Measurements from ENCODE around the gene AGBL3. TPM values are rescaled to one million over a fixed set of nuclear protein-coding genes. Genes with fewer than 3 reads are reported as not detected.

The AGBL3 gene
- total and polyA plus RNA-seq, 2 of the 8 experiments (the other 6 are each of a cell fraction or from before 2014, with no cell fraction given) = 1.1 to 1.9 TPM

GRCh38 chr7:135143885-135144668, 157.8 kb downstream of the AGBL3 start:
- Histone ChIP-seq H3K4ac (replicated peaks; ENCODE audit: insufficient read length, low read depth, low read length) (no peak overlapping the region), H2BK120ac (replicated peaks; ENCODE audit: low read depth, low read length) (no peak overlapping the region), H3K79me1 (ENCODE audit: low read depth, low read length) (no peaks in the 10 kb centered on the region), H3K27me3 (replicated peaks in 1 of 4; ENCODE audit: control insufficient read depth in 3 of 4, extremely low read depth in 1 of 4, insufficient read depth in 3 of 4, low read length in 3 of 4) (no peaks in the 10 kb centered on the region), H4K91ac (replicated peaks; ENCODE audit: insufficient read length, low read length) (no peak overlapping the region), H3K9me3 (ENCODE audit: insufficient read depth in 2 of 2, low read depth in 1 of 2, low read length in 1 of 2) (no peaks in the 10 kb centered on the region), H3K4me1 (replicated peaks in 1 of 4; ENCODE audit: control insufficient read depth in 3 of 4, insufficient read depth in 4 of 4, low read length in 3 of 4) (no peaks in the 10 kb centered on the region), H3K4me2 (ENCODE audit: insufficient read depth in 1 of 2, low read depth in 2 of 2, low read length in 2 of 2) (no peak overlapping the region), H3K9ac (replicated peaks in 1 of 4; ENCODE audit: extremely low read depth in 1 of 4, low read depth in 3 of 4, low read length in 3 of 4) (no peak overlapping the region), H3K27ac (ENCODE audit: low read depth, low read length) (no peak overlapping the region), H3K4me3 (ENCODE audit: extremely low read depth in 1 of 4, insufficient read depth in 2 of 4, low read depth in 3 of 4, low read length in 4 of 4) (no peak overlapping the region), H3K18ac (ENCODE audit: extremely low read depth, low read length) (no peak overlapping the region), H3K56ac (replicated peaks; ENCODE audit: insufficient read length, low read depth, low read length) (no peak overlapping the region), H3K14ac (ENCODE audit: insufficient read length) (no peak overlapping the region), H2BK20ac (ENCODE audit: low read length) (no peak overlapping the region), H2BK15ac (ENCODE audit: low read length) (no peak overlapping the region), H2AK5ac (ENCODE audit: low read depth, low read length) (no peak overlapping the region), H2BK12ac (ENCODE audit: low read depth, low read length) (no peak overlapping the region), H3K23me2 (ENCODE audit: low read depth, low read length) (no peaks in the 10 kb centered on the region), H3K23ac (ENCODE audit: insufficient read length) (no peak overlapping the region), H2AFZ (ENCODE audit: low read length) (no peak overlapping the region), H4K5ac (ENCODE audit: insufficient read length, low read depth, low read length) (no peak overlapping the region), H4K20me1 (replicated peaks in 1 of 2; ENCODE audit: control insufficient read depth in 1 of 2, insufficient read depth in 2 of 2, low read length in 2 of 2) (no peaks in the 10 kb centered on the region), H3K36me3 (ENCODE audit: control insufficient read depth in 2 of 4, insufficient read depth in 4 of 4, low read length in 3 of 4) (no peaks in the 10 kb centered on the region), H2BK5ac (ENCODE audit: low read depth, low read length) (no peak overlapping the region), H4K8ac (ENCODE audit: extremely low read depth, insufficient read depth, low read length) (no peak overlapping the region), H3K79me2 (ENCODE audit: control insufficient read depth in 1 of 2, insufficient read depth in 2 of 2, low read length in 2 of 2) (no peaks in the 10 kb centered on the region)
- DNase-seq (ENCODE audit: low read depth in 1 of 2, low spot score in 2 of 2) (no peak), FAIRE-seq (no peak)
- POLR2A ChIA-PET (ENCODE audit: partially characterized antibody) = interaction anchor here (1.0 kb wide), 1 partner anchor 10 kb away, joined by 3 read pairs; no protein-coding TSS in a partner anchor
- TF ChIP-seq FOSL1 (IDR thresholded peaks at IDR 0.05; ENCODE audit: insufficient read depth, low read depth, low read length) (no peak), EGR1 (IDR thresholded peaks at IDR 0.05; ENCODE audit: borderline replicate concordance, low read depth, low read length) (no peak), GTF2F1 (IDR thresholded peaks at IDR 0.05; ENCODE audit: borderline replicate concordance, low read depth, low read length) (no peak), GABPA (IDR thresholded peaks at IDR 0.05; ENCODE audit: borderline replicate concordance, insufficient read depth, low read length) (no peak), KDM1A (IDR thresholded peaks at IDR 0.05; ENCODE audit: borderline replicate concordance, low read length) (no peak), NANOG (IDR thresholded peaks at IDR 0.05; ENCODE audit: insufficient read depth, low read depth, low read length, poor library complexity, severe bottlenecking) (no peak), JUND (IDR thresholded peaks at IDR 0.05; ENCODE audit: low read length) (no peak), BACH1 (IDR thresholded peaks at IDR 0.05; ENCODE audit: low read length) (no peak), USF2 (IDR thresholded peaks at IDR 0.05; ENCODE audit: low read length) (no peak), RBBP5 (IDR thresholded peaks at IDR 0.05; ENCODE audit: borderline replicate concordance, low read depth, low read length) (no peak), YY1 (IDR thresholded peaks at IDR 0.05; ENCODE audit: low read depth, low read length) (no peak)
- 91% methylated on average over 3 of the region's 3 CpGs; no CpG with 5 or more reads in 1 of the 2 experiments for WGBS, 2 experiments (ENCODE audit: extremely low coverage in 1 of 2, insufficient coverage in 1 of 2, insufficient read length in 1 of 2, insufficient replicate concordance in 2 of 2, low coverage in 1 of 2, low lambda C conversion rate in 2 of 2, missing lambda C conversion rate in 1 of 2)
- CTCF ChIA-PET (ENCODE audit: partially characterized antibody) = interaction anchor here (1.4 kb wide), 1 partner anchor 96 kb away, joined by 3 read pairs; no protein-coding TSS in a partner anchor

Measured in H1 (cell line).